K562 (cell line): ENCODE data around the gene POLR2M. TPM values are rescaled to one million over a fixed set of nuclear protein-coding genes. Genes with fewer than 3 reads are reported as not detected.

Experiments
- ATF2 ChIP-seq: sonication (generic); formaldehyde crosslinking; IDR thresholded peaks from 2 replicates; pipeline ENCODE4 v1.8.1; 2022; ENCODE audit warnings: missing genetic modification reagents
- BCOR ChIP-seq: fragments of 450-650 bp; IDR thresholded peaks from 2 replicates; pipeline ENCODE4 v1.6.1; 2016
- CREB3 ChIP-seq: fragments of 450-650 bp; conservative IDR thresholded peaks from 2 replicates; pipeline ENCODE4 v1.6.1; 2016; ENCODE audit warnings: missing genetic modification characterization, low read depth, mild to moderate bottlenecking, missing compliant biosample characterization, moderate library complexity
- DEAF1 ChIP-seq: fragments of 450-650 bp; formaldehyde crosslinking; IDR thresholded peaks from 2 replicates; pipeline ENCODE4 v1.4.0; 2020; ENCODE audit warnings: mild to moderate bottlenecking, moderate library complexity
- KLF16 ChIP-seq: IDR thresholded peaks from 2 replicates; pipeline ENCODE4 v1.6.1; 2016; ENCODE audit warnings: antibody characterized with exemption
- MEF2D ChIP-seq: conservative IDR thresholded peaks from 2 replicates; pipeline ENCODE4 v1.6.1; 2016; ENCODE audit warnings: low read depth, missing genetic modification characterization, missing compliant biosample characterization
- RCOR1 ChIP-seq, 2 experiments: IDR thresholded peaks; 2 replicates each; pipeline ENCODE4 v1.6.1; 2012; ENCODE audit warnings: low read depth in 2 of 2, low read length in 2 of 2, borderline replicate concordance in 1 of 2, improper control_type of control experiment in 1 of 2
- SPI1 ChIP-seq: IDR thresholded peaks from 2 replicates; pipeline ENCODE4 v1.6.1; 2011; ENCODE audit warnings: low read depth, low read length, control low read depth, borderline replicate concordance
- STAT5A ChIP-seq: IDR thresholded peaks from 2 replicates; pipeline ENCODE4 v1.6.1; 2012; ENCODE audit warnings: low read length, inconsistent platforms, borderline replicate concordance
- ZBTB8A ChIP-seq: fragments of 450-650 bp; IDR thresholded peaks from 2 replicates; pipeline ENCODE4 v1.6.1; 2018; ENCODE audit warnings: mild to moderate bottlenecking, moderate library complexity; ENCODE audit not compliant: partially characterized antibody
- ZNF589 ChIP-seq: fragments of 200-800 bp; sonication (Bioruptor generic); IDR thresholded peaks from 2 replicates; pipeline ENCODE4 v1.6.1; 2016; ENCODE audit warnings: low read depth, missing genetic modification characterization, missing compliant biosample characterization
- polyA plus RNA-seq, 8 experiments: library from polyadenylated mRNA; depleted of rRNA in 4 of 8; stranded (reverse) in 5 of 8; unstranded in 3 of 8; fragments of >200 nt; fragmentation: Nextera tagmentation in 2 of 8; fragmentation: Illumina TruSeq in 1 of 8; extraction: Ambion mirVana in 2 of 8; extraction: Trizol in 1 of 8; gene quantifications; 2 replicates each; pipeline versions ENCODE4 v1.2.1 to v1.2.3, GENCODE V29; 2011 to 2014; ENCODE audit warnings: inconsistent platforms in 1 of 8, missing spikeins in 1 of 8
- total RNA-seq, 7 experiments: library from RNA; depleted of rRNA in 6 of 7; stranded (reverse); fragments of >200 nt in 6 of 7; fragmentation: Illumina TruSeq in 2 of 7; extraction: Trizol in 2 of 7; gene quantifications; 2 replicates each; pipeline versions ENCODE4 v1.2.1 to v1.2.3, GENCODE V29; 2011 to 2021; ENCODE audit warnings: low replicate concordance in 1 of 7
- TF ChIP-seq, protein P1 (sequence below): sonication (generic); formaldehyde crosslinking; IDR thresholded peaks from 2 replicates; pipeline ENCODE4 v1.8.0; 2022; ENCODE audit warnings: mild to moderate bottlenecking, missing genetic modification reagents
- TF ChIP-seq, protein P2 (sequence below): fragments of 450-650 bp; IDR thresholded peaks from 2 replicates; pipeline ENCODE4 v1.6.1; 2017; ENCODE audit warnings: antibody characterized with exemption, mild to moderate bottlenecking
- TF ChIP-seq, protein P3 (sequence below): fragments of 250-450 bp; sonication (Bioruptor Pico); IDR thresholded peaks from 2 replicates; pipeline ENCODE4 v1.5.1; 2021; ENCODE audit warnings: mild to moderate bottlenecking
- TF ChIP-seq, protein P4 (sequence below): sonication (generic); formaldehyde crosslinking; IDR thresholded peaks from 2 replicates; pipeline ENCODE4 v1.8.0; 2022; ENCODE audit warnings: mild to moderate bottlenecking, missing genetic modification reagents

The POLR2M gene
- total and polyA plus RNA-seq, 9 of the 15 experiments (the other 6 are each of a cell fraction or from before 2014, with no cell fraction given) = 9.2 to 1,050 (median 43.0) TPM

DNA sequence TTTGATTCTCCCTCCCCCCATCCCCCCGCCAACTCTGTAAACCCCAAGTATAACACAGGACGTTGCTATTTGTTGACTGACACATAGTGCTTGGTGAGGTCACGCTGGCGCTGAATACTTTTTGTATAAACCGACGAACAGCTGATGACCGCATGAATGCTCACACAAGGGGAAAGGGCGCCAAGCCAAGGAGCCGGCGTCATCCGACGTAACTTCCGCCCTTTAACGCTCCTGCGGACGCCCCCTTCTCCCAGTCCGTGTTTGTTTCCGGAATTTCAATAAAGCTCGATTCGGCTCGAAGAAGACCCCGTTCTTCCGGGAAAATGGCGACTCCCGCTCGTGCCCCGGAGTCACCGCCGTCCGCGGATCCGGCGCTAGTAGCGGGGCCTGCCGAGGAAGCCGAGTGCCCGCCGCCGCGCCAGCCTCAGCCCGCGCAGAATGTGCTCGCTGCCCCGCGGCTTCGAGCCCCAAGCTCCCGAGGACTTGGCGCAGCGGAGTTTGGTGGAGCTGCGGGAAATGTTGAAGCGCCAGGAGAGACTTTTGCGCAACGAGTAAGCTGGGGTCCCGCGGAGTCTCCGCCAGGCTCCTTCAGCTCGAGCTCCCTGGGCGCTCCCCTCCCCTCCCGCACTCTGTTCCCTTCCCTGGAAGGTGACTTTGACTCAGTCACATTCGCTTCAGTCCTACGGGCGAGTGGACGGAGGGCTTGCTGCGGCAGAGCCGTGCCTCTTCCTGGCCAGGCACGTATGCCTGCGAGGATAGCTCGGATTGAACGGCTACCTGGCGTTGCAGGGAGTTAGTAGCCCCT is at the start of gene POLR2M (continued):
- TF ChIP-seq, protein P1, sequence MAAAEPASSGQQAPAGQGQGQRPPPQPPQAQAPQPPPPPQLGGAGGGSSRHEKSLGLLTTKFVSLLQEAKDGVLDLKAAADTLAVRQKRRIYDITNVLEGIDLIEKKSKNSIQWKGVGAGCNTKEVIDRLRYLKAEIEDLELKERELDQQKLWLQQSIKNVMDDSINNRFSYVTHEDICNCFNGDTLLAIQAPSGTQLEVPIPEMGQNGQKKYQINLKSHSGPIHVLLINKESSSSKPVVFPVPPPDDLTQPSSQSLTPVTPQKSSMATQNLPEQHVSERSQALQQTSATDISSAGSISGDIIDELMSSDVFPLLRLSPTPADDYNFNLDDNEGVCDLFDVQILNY (CRISPR knock-in tag) = no peak
- TF ChIP-seq, protein P2, sequence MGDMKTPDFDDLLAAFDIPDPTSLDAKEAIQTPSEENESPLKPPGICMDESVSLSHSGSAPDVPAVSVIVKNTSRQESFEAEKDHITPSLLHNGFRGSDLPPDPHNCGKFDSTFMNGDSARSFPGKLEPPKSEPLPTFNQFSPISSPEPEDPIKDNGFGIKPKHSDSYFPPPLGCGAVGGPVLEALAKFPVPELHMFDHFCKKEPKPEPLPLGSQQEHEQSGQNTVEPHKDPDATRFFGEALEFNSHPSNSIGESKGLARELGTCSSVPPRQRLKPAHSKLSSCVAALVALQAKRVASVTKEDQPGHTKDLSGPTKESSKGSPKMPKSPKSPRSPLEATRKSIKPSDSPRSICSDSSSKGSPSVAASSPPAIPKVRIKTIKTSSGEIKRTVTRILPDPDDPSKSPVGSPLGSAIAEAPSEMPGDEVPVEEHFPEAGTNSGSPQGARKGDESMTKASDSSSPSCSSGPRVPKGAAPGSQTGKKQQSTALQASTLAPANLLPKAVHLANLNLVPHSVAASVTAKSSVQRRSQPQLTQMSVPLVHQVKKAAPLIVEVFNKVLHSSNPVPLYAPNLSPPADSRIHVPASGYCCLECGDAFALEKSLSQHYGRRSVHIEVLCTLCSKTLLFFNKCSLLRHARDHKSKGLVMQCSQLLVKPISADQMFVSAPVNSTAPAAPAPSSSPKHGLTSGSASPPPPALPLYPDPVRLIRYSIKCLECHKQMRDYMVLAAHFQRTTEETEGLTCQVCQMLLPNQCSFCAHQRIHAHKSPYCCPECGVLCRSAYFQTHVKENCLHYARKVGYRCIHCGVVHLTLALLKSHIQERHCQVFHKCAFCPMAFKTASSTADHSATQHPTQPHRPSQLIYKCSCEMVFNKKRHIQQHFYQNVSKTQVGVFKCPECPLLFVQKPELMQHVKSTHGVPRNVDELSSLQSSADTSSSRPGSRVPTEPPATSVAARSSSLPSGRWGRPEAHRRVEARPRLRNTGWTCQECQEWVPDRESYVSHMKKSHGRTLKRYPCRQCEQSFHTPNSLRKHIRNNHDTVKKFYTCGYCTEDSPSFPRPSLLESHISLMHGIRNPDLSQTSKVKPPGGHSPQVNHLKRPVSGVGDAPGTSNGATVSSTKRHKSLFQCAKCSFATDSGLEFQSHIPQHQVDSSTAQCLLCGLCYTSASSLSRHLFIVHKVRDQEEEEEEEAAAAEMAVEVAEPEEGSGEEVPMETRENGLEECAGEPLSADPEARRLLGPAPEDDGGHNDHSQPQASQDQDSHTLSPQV = peak; percentile 88
- TF ChIP-seq BCOR = no peak
- TF ChIP-seq ATF2 = no peak
- peak; percentile 78 for TF ChIP-seq SPI1
- no peak for TF ChIP-seq STAT5A
- no peak for TF ChIP-seq KLF16
- peak; percentile 93 for TF ChIP-seq ZNF589 (CRISPR knock-in tag)
- TF ChIP-seq RCOR1 (IDR thresholded peaks at IDR 0.05; ENCODE audit: borderline replicate concordance in 1 of 2, low read depth in 2 of 2, low read length in 2 of 2) = peak; percentile 14 to 47; a peak in 1 of 4 replicates
- no peak for TF ChIP-seq DEAF1 (CRISPR knock-in tag)
- TF ChIP-seq, protein P3, sequence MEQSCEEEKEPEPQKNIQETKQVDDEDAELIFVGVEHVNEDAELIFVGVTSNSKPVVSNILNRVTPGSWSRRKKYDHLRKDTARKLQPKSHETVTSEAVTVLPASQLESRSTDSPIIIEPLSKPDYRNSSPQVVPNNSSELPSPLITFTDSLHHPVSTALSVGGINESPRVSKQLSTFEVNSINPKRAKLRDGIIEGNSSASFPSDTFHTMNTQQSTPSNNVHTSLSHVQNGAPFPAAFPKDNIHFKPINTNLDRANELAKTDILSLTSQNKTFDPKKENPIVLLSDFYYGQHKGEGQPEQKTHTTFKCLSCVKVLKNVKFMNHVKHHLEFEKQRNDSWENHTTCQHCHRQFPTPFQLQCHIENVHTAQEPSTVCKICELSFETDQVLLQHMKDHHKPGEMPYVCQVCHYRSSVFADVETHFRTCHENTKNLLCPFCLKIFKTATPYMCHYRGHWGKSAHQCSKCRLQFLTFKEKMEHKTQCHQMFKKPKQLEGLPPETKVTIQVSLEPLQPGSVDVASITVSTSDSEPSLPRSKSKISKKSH = no peak
- 0 out of 2 replicates have a peak, but pooled peaks have one; percentile 49 for TF ChIP-seq CREB3 (tag)
- no peak for TF ChIP-seq ZBTB8A
- 0 out of 2 replicates have a peak, but pooled peaks have one; percentile 41 for TF ChIP-seq MEF2D (tag)
- TF ChIP-seq, protein P4, sequence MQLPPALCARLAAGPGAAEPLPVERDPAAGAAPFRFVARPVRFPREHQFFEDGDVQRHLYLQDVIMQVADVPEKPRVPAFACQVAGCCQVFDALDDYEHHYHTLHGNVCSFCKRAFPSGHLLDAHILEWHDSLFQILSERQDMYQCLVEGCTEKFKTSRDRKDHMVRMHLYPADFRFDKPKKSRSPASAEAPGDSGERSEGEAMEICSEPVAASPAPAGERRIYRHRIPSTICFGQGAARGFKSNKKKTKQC (CRISPR knock-in tag) = peak; percentile 59; the same call in 1 of the 2 replicates
